ENCODE data around the gene ZNF154.

DNA sequence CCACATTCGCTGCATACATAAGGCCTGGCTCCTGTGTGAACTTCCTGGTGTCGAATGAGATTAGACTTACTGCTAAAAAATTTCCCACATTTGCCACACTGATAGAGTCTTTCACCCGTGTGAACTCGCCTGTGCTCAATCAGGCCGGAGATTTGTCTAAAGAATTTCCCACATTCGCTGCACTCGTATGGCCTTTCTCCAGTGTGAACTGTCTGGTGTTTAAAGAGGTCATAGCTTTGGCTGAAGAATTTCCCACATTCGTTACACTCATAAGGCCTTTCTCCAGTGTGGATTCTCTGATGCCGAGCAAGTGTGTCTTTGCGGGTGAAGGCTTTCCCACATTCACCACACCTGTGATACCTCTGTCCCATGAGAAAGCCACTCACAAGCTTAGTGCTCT is 11.9 kb upstream of the ZNF154 start:
- TF ChIP-seq, protein P1, sequence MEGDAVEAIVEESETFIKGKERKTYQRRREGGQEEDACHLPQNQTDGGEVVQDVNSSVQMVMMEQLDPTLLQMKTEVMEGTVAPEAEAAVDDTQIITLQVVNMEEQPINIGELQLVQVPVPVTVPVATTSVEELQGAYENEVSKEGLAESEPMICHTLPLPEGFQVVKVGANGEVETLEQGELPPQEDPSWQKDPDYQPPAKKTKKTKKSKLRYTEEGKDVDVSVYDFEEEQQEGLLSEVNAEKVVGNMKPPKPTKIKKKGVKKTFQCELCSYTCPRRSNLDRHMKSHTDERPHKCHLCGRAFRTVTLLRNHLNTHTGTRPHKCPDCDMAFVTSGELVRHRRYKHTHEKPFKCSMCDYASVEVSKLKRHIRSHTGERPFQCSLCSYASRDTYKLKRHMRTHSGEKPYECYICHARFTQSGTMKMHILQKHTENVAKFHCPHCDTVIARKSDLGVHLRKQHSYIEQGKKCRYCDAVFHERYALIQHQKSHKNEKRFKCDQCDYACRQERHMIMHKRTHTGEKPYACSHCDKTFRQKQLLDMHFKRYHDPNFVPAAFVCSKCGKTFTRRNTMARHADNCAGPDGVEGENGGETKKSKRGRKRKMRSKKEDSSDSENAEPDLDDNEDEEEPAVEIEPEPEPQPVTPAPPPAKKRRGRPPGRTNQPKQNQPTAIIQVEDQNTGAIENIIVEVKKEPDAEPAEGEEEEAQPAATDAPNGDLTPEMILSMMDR (IDR thresholded peaks at IDR 0.05), result no peak
- TF ChIP-seq, protein P2, sequence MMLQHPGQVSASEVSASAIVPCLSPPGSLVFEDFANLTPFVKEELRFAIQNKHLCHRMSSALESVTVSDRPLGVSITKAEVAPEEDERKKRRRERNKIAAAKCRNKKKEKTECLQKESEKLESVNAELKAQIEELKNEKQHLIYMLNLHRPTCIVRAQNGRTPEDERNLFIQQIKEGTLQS (CRISPR knock-in tag; conservative IDR thresholded peaks at IDR 0.05), result no peak
- no peak for TF ChIP-seq SP1 (CRISPR knock-in tag; conservative IDR thresholded peaks at IDR 0.05)
- TF ChIP-seq, protein P3, sequence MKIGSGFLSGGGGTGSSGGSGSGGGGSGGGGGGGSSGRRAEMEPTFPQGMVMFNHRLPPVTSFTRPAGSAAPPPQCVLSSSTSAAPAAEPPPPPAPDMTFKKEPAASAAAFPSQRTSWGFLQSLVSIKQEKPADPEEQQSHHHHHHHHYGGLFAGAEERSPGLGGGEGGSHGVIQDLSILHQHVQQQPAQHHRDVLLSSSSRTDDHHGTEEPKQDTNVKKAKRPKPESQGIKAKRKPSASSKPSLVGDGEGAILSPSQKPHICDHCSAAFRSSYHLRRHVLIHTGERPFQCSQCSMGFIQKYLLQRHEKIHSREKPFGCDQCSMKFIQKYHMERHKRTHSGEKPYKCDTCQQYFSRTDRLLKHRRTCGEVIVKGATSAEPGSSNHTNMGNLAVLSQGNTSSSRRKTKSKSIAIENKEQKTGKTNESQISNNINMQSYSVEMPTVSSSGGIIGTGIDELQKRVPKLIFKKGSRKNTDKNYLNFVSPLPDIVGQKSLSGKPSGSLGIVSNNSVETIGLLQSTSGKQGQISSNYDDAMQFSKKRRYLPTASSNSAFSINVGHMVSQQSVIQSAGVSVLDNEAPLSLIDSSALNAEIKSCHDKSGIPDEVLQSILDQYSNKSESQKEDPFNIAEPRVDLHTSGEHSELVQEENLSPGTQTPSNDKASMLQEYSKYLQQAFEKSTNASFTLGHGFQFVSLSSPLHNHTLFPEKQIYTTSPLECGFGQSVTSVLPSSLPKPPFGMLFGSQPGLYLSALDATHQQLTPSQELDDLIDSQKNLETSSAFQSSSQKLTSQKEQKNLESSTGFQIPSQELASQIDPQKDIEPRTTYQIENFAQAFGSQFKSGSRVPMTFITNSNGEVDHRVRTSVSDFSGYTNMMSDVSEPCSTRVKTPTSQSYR (CRISPR knock-in tag; IDR thresholded peaks at IDR 0.05), result no peak
- TF ChIP-seq GTF2I (CRISPR knock-in tag; conservative IDR thresholded peaks at IDR 0.05), result no peak
- TF ChIP-seq, protein P4, sequence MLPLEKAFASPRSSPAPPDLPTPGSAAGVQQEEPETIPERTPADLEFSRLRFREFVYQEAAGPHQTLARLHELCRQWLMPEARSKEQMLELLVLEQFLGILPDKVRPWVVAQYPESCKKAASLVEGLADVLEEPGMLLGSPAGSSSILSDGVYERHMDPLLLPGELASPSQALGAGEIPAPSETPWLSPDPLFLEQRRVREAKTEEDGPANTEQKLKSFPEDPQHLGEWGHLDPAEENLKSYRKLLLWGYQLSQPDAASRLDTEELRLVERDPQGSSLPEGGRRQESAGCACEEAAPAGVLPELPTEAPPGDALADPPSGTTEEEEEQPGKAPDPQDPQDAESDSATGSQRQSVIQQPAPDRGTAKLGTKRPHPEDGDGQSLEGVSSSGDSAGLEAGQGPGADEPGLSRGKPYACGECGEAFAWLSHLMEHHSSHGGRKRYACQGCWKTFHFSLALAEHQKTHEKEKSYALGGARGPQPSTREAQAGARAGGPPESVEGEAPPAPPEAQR (CRISPR knock-in tag; IDR thresholded peaks at IDR 0.05), result no peak
- TF ChIP-seq GABPB1 (CRISPR knock-in tag; IDR thresholded peaks at IDR 0.05), result no peak
- TF ChIP-seq ZNF423 (CRISPR knock-in tag; IDR thresholded peaks at IDR 0.05), result no peak
- no peak for TF ChIP-seq ETV6 (CRISPR knock-in tag; IDR thresholded peaks at IDR 0.05)
- TF ChIP-seq, protein P5, sequence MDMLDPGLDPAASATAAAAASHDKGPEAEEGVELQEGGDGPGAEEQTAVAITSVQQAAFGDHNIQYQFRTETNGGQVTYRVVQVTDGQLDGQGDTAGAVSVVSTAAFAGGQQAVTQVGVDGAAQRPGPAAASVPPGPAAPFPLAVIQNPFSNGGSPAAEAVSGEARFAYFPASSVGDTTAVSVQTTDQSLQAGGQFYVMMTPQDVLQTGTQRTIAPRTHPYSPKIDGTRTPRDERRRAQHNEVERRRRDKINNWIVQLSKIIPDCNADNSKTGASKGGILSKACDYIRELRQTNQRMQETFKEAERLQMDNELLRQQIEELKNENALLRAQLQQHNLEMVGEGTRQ (CRISPR knock-in tag; IDR thresholded peaks at IDR 0.05), result no peak
